SK-N-SH treated with all-trans-retinoic acid at 6 μM for 48 hours (cell line): ENCODE data around the gene SDCCAG8.

Source experiments
- ZFP3 ChIP-seq: fragments of 250-450 bp; sonication (Bioruptor Pico); IDR thresholded peaks from 2 replicates; pipeline ENCODE4 v1.5.0; 2020; ENCODE audit warnings: mild to moderate bottlenecking, moderate library complexity
- ZNF70 ChIP-seq: fragments of 450-650 bp; formaldehyde crosslinking; IDR thresholded peaks from 2 replicates; pipeline ENCODE4 v1.5.0; 2020; ENCODE audit warnings: mild to moderate bottlenecking, moderate library complexity
- ZNF8 ChIP-seq: fragments of 450-650 bp; formaldehyde crosslinking; IDR thresholded peaks from 2 replicates; pipeline ENCODE4 v1.5.0; 2020; ENCODE audit warnings: mild to moderate bottlenecking, moderate library complexity
- TF ChIP-seq, protein P1 (sequence below): fragments of 250-450 bp; sonication (Bioruptor Pico); IDR thresholded peaks from 2 replicates; pipeline ENCODE4 v1.8.0; 2020; ENCODE audit warnings: mild to moderate bottlenecking, moderate library complexity, borderline replicate concordance

GRCh38 chr1:243415663-243416408, 160.0 kb downstream of the SDCCAG8 start:
- TF ChIP-seq, protein P1, sequence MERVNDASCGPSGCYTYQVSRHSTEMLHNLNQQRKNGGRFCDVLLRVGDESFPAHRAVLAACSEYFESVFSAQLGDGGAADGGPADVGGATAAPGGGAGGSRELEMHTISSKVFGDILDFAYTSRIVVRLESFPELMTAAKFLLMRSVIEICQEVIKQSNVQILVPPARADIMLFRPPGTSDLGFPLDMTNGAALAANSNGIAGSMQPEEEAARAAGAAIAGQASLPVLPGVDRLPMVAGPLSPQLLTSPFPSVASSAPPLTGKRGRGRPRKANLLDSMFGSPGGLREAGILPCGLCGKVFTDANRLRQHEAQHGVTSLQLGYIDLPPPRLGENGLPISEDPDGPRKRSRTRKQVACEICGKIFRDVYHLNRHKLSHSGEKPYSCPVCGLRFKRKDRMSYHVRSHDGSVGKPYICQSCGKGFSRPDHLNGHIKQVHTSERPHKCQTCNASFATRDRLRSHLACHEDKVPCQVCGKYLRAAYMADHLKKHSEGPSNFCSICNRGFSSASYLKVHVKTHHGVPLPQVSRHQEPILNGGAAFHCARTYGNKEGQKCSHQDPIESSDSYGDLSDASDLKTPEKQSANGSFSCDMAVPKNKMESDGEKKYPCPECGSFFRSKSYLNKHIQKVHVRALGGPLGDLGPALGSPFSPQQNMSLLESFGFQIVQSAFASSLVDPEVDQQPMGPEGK (CRISPR knock-in tag), result no peak
- TF ChIP-seq ZNF70 (no peak), ZFP3 (CRISPR knock-in tag) (no peak), ZNF8 (CRISPR knock-in tag) (no peak)
